CD4-positive, alpha-beta T cell treated with Interleukin-12 subunit alpha and Interleukin-12 subunit beta, for 1 hour (primary cell): ENCODE measurements around the gene NUBP1.
"Not testable (repeated sequence)": the region's sequence is repeated elsewhere in the genome, so short reads cannot be mapped to it uniquely, and the experiment has no call there.

Experiments
- DNase-seq: peaks from one replicate; pipeline ENCODE4 v3.0.0-alpha.2; 2020

The NUBP1 gene

GRCh38 chr16:10752843-10753523 is 9.3 kb downstream of the NUBP1 start:
- DNase-seq = peak; percentile 16

GRCh38 chr16:10753670-10754069 is 10.0 kb downstream of the NUBP1 start:
- DNase-seq = no peak

GRCh38 chr16:10754941-10755340 is 11.3 kb downstream of the NUBP1 start:
- no peak for DNase-seq

- DNase-seq = no peak
Measured at GRCh38 chr16:10756574-10756973, 12.9 kb downstream of the NUBP1 start.

GRCh38 chr16:10760858-10761257 is 17.2 kb downstream of the NUBP1 start:
- DNase-seq = no peak

GRCh38 chr16:10761373-10761772 is 17.7 kb downstream of the NUBP1 start:
- no peak for DNase-seq

- DNase-seq = no peak
Measured at GRCh38 chr16:10762336-10763016, 18.8 kb downstream of the NUBP1 start.

GRCh38 chr16:10763456-10763855 is 19.8 kb downstream of the NUBP1 start:
- DNase-seq = no peak

GRCh38 chr16:10765772-10766171 is 22.1 kb downstream of the NUBP1 start:
- DNase-seq = peak; percentile 51

GRCh38 chr16:10767127-10767526 is 23.5 kb downstream of the NUBP1 start:
- no peak for DNase-seq

- no peak for DNase-seq
Measured at GRCh38 chr16:10769381-10769780, 25.7 kb downstream of the NUBP1 start.

GRCh38 chr16:10770907-10771306 is 27.3 kb downstream of the NUBP1 start:
- peak; percentile 18 for DNase-seq

GRCh38 chr16:10776280-10776679 is 32.6 kb downstream of the NUBP1 start:
- peak; percentile 14 for DNase-seq

GRCh38 chr16:10776923-10777322 is 33.3 kb downstream of the NUBP1 start:
- not testable (repeated sequence) for DNase-seq

- DNase-seq = no peak
Measured at GRCh38 chr16:10777356-10777755, 33.7 kb downstream of the NUBP1 start.

GRCh38 chr16:10779908-10780307 is 36.3 kb downstream of the NUBP1 start:
- DNase-seq = not testable (repeated sequence)

GRCh38 chr16:10780628-10781027 is 37.0 kb downstream of the NUBP1 start:
- DNase-seq = no peak

- DNase-seq = no peak
Measured at GRCh38 chr16:10782628-10783027, 39.0 kb downstream of the NUBP1 start.

- no peak for DNase-seq
Measured at GRCh38 chr16:10787304-10787703, 43.7 kb downstream of the NUBP1 start.

- not testable (repeated sequence) for DNase-seq
Measured at GRCh38 chr16:10788630-10789029, 45.0 kb downstream of the NUBP1 start.

- DNase-seq = no peak
Measured at GRCh38 chr16:10791048-10791447, 47.4 kb downstream of the NUBP1 start.

GRCh38 chr16:10799736-10800135 is 56.1 kb downstream of the NUBP1 start:
- no peak for DNase-seq

GRCh38 chr16:10805334-10805733 is 61.7 kb downstream of the NUBP1 start:
- no peak for DNase-seq

- DNase-seq = no peak
Measured at GRCh38 chr16:10806698-10807097, 63.1 kb downstream of the NUBP1 start.

GRCh38 chr16:10808218-10808617 is 64.6 kb downstream of the NUBP1 start:
- DNase-seq = no peak
